Measurements from ENCODE around the gene BCL2L1. TPM values are rescaled to one million over a fixed set of nuclear protein-coding genes. Genes with fewer than 3 reads are reported as not detected.
A peak's percentile ranks its signal among the peaks of the same experiment; 100 is the strongest.

Gene BCL2L1
- total RNA-seq, 2 experiments from 2014 or later = 126 to 129 TPM

DNA sequence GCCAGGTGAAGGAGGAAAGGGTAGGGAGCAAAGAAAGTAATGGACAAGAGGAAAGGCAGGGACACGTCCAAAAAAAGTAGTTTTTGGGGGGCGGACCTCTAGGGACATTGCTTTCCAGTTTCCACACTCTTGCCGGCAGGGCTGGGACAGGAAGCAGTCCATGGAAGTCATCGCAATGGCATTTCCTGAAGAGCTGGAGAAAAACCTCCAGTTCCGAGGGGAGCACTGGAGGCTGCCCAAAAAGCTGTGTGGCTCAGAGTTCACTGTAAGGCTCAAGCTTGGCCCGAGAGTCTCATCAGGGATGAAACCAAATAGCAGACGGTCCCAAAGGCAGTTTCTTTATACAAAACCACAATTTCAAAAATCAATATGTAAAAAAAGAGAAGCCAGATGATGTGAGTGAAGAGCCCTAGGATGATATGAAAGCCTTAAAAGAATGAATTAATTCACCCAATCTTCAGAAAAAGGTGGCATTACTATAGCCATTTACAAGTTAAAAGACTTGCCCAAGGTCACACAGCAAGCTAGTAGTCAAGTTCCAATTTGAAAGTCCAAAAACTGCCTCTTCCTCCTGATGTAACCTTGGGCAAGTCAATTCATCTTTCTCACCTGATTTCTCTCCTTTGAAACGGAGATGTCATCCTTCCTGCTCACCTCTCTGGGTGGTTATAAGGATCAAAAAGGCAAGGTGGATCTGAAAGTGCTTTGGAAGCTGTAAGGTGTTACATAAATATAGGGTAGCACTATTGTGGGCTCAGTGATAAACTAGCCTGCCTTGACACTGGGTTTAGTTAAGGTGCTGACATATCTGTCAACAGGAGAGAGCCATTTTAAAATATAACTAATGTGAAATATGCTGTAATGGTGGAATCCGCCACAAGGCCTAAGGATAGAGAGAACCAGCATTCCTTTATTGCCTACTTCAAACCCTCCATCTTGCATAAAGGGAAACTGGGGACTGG is 9.1 kb downstream of the BCL2L1 start:
- no peak for DNase-seq
- no peaks in the 10 kb centered on the region for H3K27me3 Mint-ChIP-seq
- CTCF ChIA-PET = interaction anchor here (1.3 to 2.3 kb wide), 2 partner anchors 10 to 51 kb away, joined by 7 to 16 read pairs; no protein-coding TSS in a partner anchor
- H3K27ac Mint-ChIP-seq = peak overlapping the region; percentile 88
- intact Hi-C loops (cut with micrococcal nuclease) = no loop called here
- H3K4me3 Mint-ChIP-seq = peak overlapping the region; percentile 24
- no peaks in the 10 kb centered on the region for H3K9me3 Mint-ChIP-seq
- POLR2A ChIA-PET = interaction anchor here (1.0 kb wide), 1 partner anchor 10 kb away, joined by 3 read pairs; no protein-coding TSS in a partner anchor
- peaks cover 79% of the 10 kb centered on the region for H3K36me3 Mint-ChIP-seq
- peaks cover 87% of the 10 kb centered on the region for H3K4me1 Mint-ChIP-seq (ENCODE audit: low read depth)

- DNase-seq = no peak
- Mint-ChIP-seq H3K27me3 (no peaks in the 10 kb centered on the region), H3K36me3 (peaks cover 79% of the 10 kb centered on the region), H3K4me1 (ENCODE audit: low read depth) (peaks cover 93% of the 10 kb centered on the region), H3K9me3 (no peaks in the 10 kb centered on the region), H3K4me3 (peak overlapping the region; percentile 24), H3K27ac (peak overlapping the region; percentile 88)
- ChIA-PET POLR2A (interaction anchor here (1.0 kb wide), 1 partner anchor 11 kb away, joined by 3 read pairs; no protein-coding TSS in a partner anchor), CTCF (interaction anchor here (1.3 to 3.1 kb wide), 5 partner anchors 11 to 100 kb away, joined by 3 to 17 read pairs (median 7); no protein-coding TSS in a partner anchor)
- intact Hi-C loops (cut with micrococcal nuclease) = no loop called here
These were observed 9.9 kb downstream of the BCL2L1 start for GRCh38 chr20:31712564-31713311.

GRCh38 chr20:31712112-31712553 is 10.5 kb downstream of the BCL2L1 start:
- Mint-ChIP-seq H3K4me1 (ENCODE audit: low read depth) (peaks cover 92% of the 10 kb centered on the region), H3K27ac (peak overlapping the region; percentile 69), H3K4me3 (no peak overlapping the region), H3K9me3 (no peaks in the 10 kb centered on the region), H3K36me3 (peaks cover 78% of the 10 kb centered on the region), H3K27me3 (no peaks in the 10 kb centered on the region)
- DNase-seq = no peak
- intact Hi-C loops (cut with micrococcal nuclease) = no loop called here
- ChIA-PET CTCF (interaction anchor here (1.2 to 3.1 kb wide), 5 partner anchors 9 to 134 kb away, joined by 3 to 17 read pairs (median 4); no protein-coding TSS in a partner anchor), POLR2A (no interaction called here)

GRCh38 chr20:31711179-31712111 is 11.2 kb downstream of the BCL2L1 start:
- no peak overlapping the region for H3K4me3 Mint-ChIP-seq
- H3K9me3 Mint-ChIP-seq = no peaks in the 10 kb centered on the region
- H3K27ac Mint-ChIP-seq = peak overlapping the region; percentile 69
- H3K36me3 Mint-ChIP-seq = peaks cover 78% of the 10 kb centered on the region
- ChIA-PET POLR2A (no interaction called here), CTCF (interaction anchor here (1.2 to 3.1 kb wide), 6 partner anchors 9 to 135 kb away, joined by 3 to 17 read pairs (median 4); no protein-coding TSS in a partner anchor)
- peaks cover 92% of the 10 kb centered on the region for H3K4me1 Mint-ChIP-seq (ENCODE audit: low read depth)
- intact Hi-C loops (cut with micrococcal nuclease) = no loop called here
- no peak for DNase-seq
- H3K27me3 Mint-ChIP-seq = no peaks in the 10 kb centered on the region

DNA sequence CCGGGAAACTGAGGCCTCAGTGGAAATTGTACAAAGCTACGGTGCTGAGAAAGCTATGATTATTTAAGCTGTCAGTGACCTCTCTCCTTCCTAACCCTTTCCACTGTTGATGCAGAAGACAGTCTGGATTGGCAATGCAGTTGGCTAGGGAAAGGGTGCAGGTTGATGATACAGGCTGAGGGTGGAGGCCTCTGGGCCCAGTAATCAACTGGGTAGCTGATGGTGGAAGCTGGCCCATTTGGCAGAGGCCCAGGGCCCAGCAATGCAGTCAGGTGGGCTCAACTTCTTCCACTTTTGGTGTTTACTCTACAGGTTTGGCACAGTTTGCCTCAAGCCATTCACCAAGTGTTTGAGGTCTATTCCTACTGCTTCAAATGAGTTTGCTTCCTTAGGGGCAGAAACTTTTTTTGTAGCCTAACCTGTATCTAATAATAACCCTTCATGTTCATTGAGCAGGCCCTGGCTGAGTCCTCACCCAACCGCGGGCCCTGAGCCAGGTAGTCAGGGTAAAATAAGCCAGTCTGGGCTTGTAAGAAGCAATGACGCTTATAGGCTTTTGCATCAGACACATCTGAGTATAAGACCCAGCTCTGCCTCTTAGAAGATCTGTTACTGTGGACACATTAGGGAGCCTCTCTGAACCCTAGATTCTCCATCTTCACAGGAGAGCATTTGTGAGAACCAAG is 12.1 kb downstream of the BCL2L1 start:
- peaks cover 76% of the 10 kb centered on the region for H3K36me3 Mint-ChIP-seq
- H3K4me1 Mint-ChIP-seq (ENCODE audit: low read depth) = peaks cover 91% of the 10 kb centered on the region
- H3K4me3 Mint-ChIP-seq = no peak overlapping the region
- no peak for DNase-seq
- H3K27ac Mint-ChIP-seq = peak overlapping the region; percentile 69
- intact Hi-C loops (cut with micrococcal nuclease) = no loop called here
- no peaks in the 10 kb centered on the region for H3K27me3 Mint-ChIP-seq
- ChIA-PET CTCF (interaction anchor here (0.6 to 3.1 kb wide), 4 partner anchors 12 to 98 kb away, joined by 3 to 17 read pairs (median 6); no protein-coding TSS in a partner anchor), POLR2A (no interaction called here)
- H3K9me3 Mint-ChIP-seq = no peaks in the 10 kb centered on the region

- Mint-ChIP-seq H3K9me3 (no peaks in the 10 kb centered on the region), H3K36me3 (peaks cover 75% of the 10 kb centered on the region), H3K27me3 (no peaks in the 10 kb centered on the region), H3K27ac (peak overlapping the region; percentile 69), H3K4me1 (ENCODE audit: low read depth) (peaks cover 89% of the 10 kb centered on the region), H3K4me3 (no peak overlapping the region)
- ChIA-PET CTCF (interaction anchor here (0.6 to 3.1 kb wide), 3 partner anchors 14 to 147 kb away, joined by 3 to 17 read pairs (median 4); no protein-coding TSS in a partner anchor), POLR2A (no interaction called here)
- intact Hi-C loops (cut with micrococcal nuclease) = no loop called here
- DNase-seq = no peak
These were observed 12.7 kb downstream of the BCL2L1 start for GRCh38 chr20:31709939-31710338.

- no peak for DNase-seq
- intact Hi-C loops (cut with micrococcal nuclease) = no loop called here
- H3K4me3 Mint-ChIP-seq = no peak overlapping the region
- no peaks in the 10 kb centered on the region for H3K9me3 Mint-ChIP-seq
- H3K27ac Mint-ChIP-seq = peak overlapping the region; percentile 28
- peaks cover 85% of the 10 kb centered on the region for H3K4me1 Mint-ChIP-seq (ENCODE audit: low read depth)
- ChIA-PET CTCF (interaction anchor here (1.6 kb wide), 1 partner anchor 13 kb away, joined by 5 read pairs; the partner anchor contains the start of gene BCL2L1), POLR2A (interaction anchor here (1.0 kb wide), 2 partner anchors 8 to 15 kb away, joined by 3 read pairs; no protein-coding TSS in a partner anchor)
- H3K27me3 Mint-ChIP-seq = no peaks in the 10 kb centered on the region
- peaks cover 72% of the 10 kb centered on the region for H3K36me3 Mint-ChIP-seq
These were observed 13.7 kb downstream of the BCL2L1 start for GRCh38 chr20:31708736-31709534.

- Mint-ChIP-seq H3K36me3 (peaks cover 65% of the 10 kb centered on the region), H3K4me3 (no peak overlapping the region)
These were observed 14.5 kb downstream of the BCL2L1 start for GRCh38 chr20:31707994-31708735.

DNA sequence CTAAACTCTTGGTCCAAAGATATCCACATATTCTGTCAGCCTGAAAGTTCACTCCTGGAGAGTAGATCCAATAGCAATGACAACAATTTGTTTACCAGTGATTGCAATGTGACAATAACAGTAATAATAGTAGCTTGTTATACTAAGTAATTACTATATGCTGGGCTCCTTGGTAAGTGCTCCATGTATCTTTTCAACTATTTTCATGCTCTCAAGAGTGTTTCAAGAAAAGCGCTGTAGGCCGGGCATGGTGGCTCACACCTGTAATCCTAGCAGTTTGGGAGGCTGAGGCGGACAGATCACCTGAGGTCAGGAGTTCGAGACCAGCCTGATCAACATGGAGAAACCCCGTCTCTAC is 15.4 kb downstream of the BCL2L1 start:
- no peak for DNase-seq
- Mint-ChIP-seq H3K4me3 (no peak overlapping the region), H3K9me3 (no peaks in the 10 kb centered on the region), H3K4me1 (ENCODE audit: low read depth) (peaks cover 68% of the 10 kb centered on the region), H3K36me3 (peaks cover 58% of the 10 kb centered on the region), H3K27ac (peak overlapping the region; percentile 5), H3K27me3 (no peaks in the 10 kb centered on the region)
- intact Hi-C loops (cut with micrococcal nuclease) = no loop called here
- ChIA-PET CTCF (interaction anchor here (1.0 to 1.7 kb wide), 3 partner anchors 10 to 15 kb away, joined by 3 to 7 read pairs (median 5); partner anchors contain the start of gene BCL2L1), POLR2A (no interaction called here)

More at GRCh38 chr20:31707994-31708735, 14.5 kb downstream of the BCL2L1 start:
- ChIA-PET POLR2A (interaction anchor here (1.0 kb wide), 2 partner anchors 9 to 14 kb away, joined by 3 read pairs; no protein-coding TSS in a partner anchor), CTCF (interaction anchor here (1.6 kb wide), 1 partner anchor 14 kb away, joined by 5 read pairs; the partner anchor contains the start of gene BCL2L1)
- DNase-seq = no peak
- H3K27me3 Mint-ChIP-seq = no peaks in the 10 kb centered on the region
- intact Hi-C loops (cut with micrococcal nuclease) = no loop called here
- H3K27ac Mint-ChIP-seq = peak overlapping the region; percentile 38
- no peaks in the 10 kb centered on the region for H3K9me3 Mint-ChIP-seq
- H3K4me1 Mint-ChIP-seq (ENCODE audit: low read depth) = peaks cover 77% of the 10 kb centered on the region

Data from activated CD4-positive, alpha-beta memory T cell treated with anti-CD3 and anti-CD28 coated beads for 36 hours (primary cell).